Karpas-422 (cell line): ENCODE results near the gene UGT1A6. TPM values are rescaled to one million over a fixed set of nuclear protein-coding genes. Genes with fewer than 3 reads are reported as not detected.

Experiments
- DNase-seq: peaks from one replicate; pipeline ENCODE4 v3.0.0-alpha.2; 2015
- H2AFZ ChIP-seq: fragments of 200-600 bp; sonication (generic); 2 replicates; pipeline ENCODE4 v1.6.1; 2014; ENCODE audit warnings: antibody characterized with exemption, low read length, mixed read lengths
- H3K27ac ChIP-seq: fragments of 200-600 bp; sonication (generic); 2 replicates; pipeline ENCODE4 v1.5.1; 2014; ENCODE audit warnings: mild to moderate bottlenecking, low read length, moderate library complexity
- H3K27me3 ChIP-seq: fragments of 200-600 bp; sonication (generic); 2 replicates; pipeline ENCODE4 v1.6.1; 2014; ENCODE audit warnings: low read length, mixed read lengths
- H3K36me3 ChIP-seq: fragments of 200-600 bp; sonication (generic); 2 replicates; pipeline ENCODE4 v1.6.1; 2014; ENCODE audit warnings: low read length, mixed read lengths; ENCODE audit not compliant: insufficient read depth
- H3K4me1 ChIP-seq: fragments of 200-600 bp; sonication (generic); 2 replicates; pipeline ENCODE4 v1.6.1; 2014; ENCODE audit warnings: mild to moderate bottlenecking, low read length, mixed read lengths
- H3K4me2 ChIP-seq: fragments of 200-600 bp; sonication (generic); 2 replicates; pipeline ENCODE4 v1.6.1; 2014; ENCODE audit warnings: low read length, low read depth, mild to moderate bottlenecking; ENCODE audit not compliant: poor library complexity, severe bottlenecking
- H3K4me3 ChIP-seq: fragments of 200-600 bp; sonication (generic); 2 replicates; pipeline ENCODE4 v1.5.1; 2014; ENCODE audit warnings: mild to moderate bottlenecking, antibody characterized with exemption, low read length, mixed read lengths
- H3K79me2 ChIP-seq: fragments of 200-600 bp; sonication (generic); 2 replicates; pipeline ENCODE4 v1.6.1; 2014; ENCODE audit warnings: mild to moderate bottlenecking, low read length, mixed read lengths
- H3K9ac ChIP-seq: fragments of 200-600 bp; sonication (generic); 2 replicates; pipeline ENCODE4 v1.6.0; 2014; ENCODE audit warnings: low read length
- H3K9me2 ChIP-seq: fragments of 200-600 bp; sonication (generic), shearing (Covaris generic); replicated peaks from 2 replicates; pipeline ENCODE4 v1.6.0; 2014; ENCODE audit warnings: mild to moderate bottlenecking, low read length, moderate library complexity; ENCODE audit not compliant: insufficient read depth
- H3K9me3 ChIP-seq: fragments of 300-700, 200-600 bp; sonication (generic); 2 replicates; pipeline ENCODE4 v1.6.1; 2014; ENCODE audit warnings: low read length, mixed read lengths
- H4K20me1 ChIP-seq: fragments of 200-600 bp; sonication (generic); 2 replicates; pipeline ENCODE4 v1.6.1; 2014; ENCODE audit warnings: mild to moderate bottlenecking, antibody characterized with exemption, low read length, low read depth; ENCODE audit not compliant: insufficient read depth
- total RNA-seq: library from RNA; depleted of rRNA; stranded (reverse); fragments of >200 nt; shearing (Covaris generic); gene quantifications from 2 replicates; pipeline ENCODE4 v1.2.3, GENCODE V29; 2014; ENCODE audit warnings: low replicate concordance

Gene UGT1A6
- total RNA-seq, 1 experiment from 2014 or later = not detected

GRCh38 chr2:233772153-233772552 lies 79.5 kb downstream of the UGT1A6 start:
- H3K9me3 ChIP-seq = no peaks in the 10 kb centered on the region
- no peaks in the 10 kb centered on the region for H3K79me2 ChIP-seq
- H3K27me3 ChIP-seq = no peaks in the 10 kb centered on the region
- H3K4me1 ChIP-seq = no peaks in the 10 kb centered on the region
- no peaks in the 10 kb centered on the region for H4K20me1 ChIP-seq
- H3K9ac ChIP-seq = no peak overlapping the region
- no peaks in the 10 kb centered on the region for H3K36me3 ChIP-seq
- H3K4me2 ChIP-seq = no peak overlapping the region
- H3K9me2 ChIP-seq = no peaks in the 10 kb centered on the region
- H2AFZ ChIP-seq = no peak overlapping the region
- no peak overlapping the region for H3K27ac ChIP-seq
- no peak for DNase-seq
- H3K4me3 ChIP-seq = no peak overlapping the region

DNA sequence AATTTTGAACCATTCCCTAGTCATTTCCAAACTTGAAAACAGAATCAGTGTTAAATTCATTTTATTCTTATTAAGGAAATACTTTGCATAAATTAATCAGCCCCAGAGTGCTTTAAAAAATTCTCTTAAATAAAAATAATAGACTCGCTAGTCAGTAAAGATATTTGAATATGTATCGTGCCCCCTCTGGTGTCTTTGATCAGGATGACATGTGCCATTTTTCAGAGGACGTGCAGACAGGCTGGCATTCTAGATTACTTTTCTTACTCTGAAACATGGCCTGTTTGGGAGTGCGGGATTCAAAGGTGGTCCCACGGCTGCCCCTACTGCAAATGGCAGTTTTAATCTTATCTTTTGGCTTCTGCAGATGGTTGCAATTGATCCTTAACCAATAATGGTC lies 79.9 kb downstream of the UGT1A6 start:
- DNase-seq = no peak
- Histone ChIP-seq H3K4me1 (no peaks in the 10 kb centered on the region), H3K79me2 (no peaks in the 10 kb centered on the region), H2AFZ (no peak overlapping the region), H3K27ac (no peak overlapping the region), H3K4me2 (no peak overlapping the region), H3K27me3 (no peaks in the 10 kb centered on the region), H4K20me1 (no peaks in the 10 kb centered on the region), H3K36me3 (no peaks in the 10 kb centered on the region), H3K4me3 (no peak overlapping the region), H3K9me3 (no peaks in the 10 kb centered on the region), H3K9me2 (no peaks in the 10 kb centered on the region), H3K9ac (no peak overlapping the region)

GRCh38 chr2:233773854-233774253 lies 81.2 kb downstream of the UGT1A6 start:
- Histone ChIP-seq H3K27me3 (no peaks in the 10 kb centered on the region), H3K9ac (no peak overlapping the region), H2AFZ (no peak overlapping the region), H3K4me1 (no peaks in the 10 kb centered on the region), H3K4me2 (no peak overlapping the region), H3K36me3 (no peaks in the 10 kb centered on the region), H3K9me2 (no peaks in the 10 kb centered on the region), H3K4me3 (no peak overlapping the region), H3K9me3 (no peaks in the 10 kb centered on the region), H4K20me1 (no peaks in the 10 kb centered on the region), H3K27ac (no peak overlapping the region), H3K79me2 (no peaks in the 10 kb centered on the region)
- no peak for DNase-seq

- Histone ChIP-seq H3K9me3 (no peaks in the 10 kb centered on the region), H3K4me2 (no peak overlapping the region)
Observed at GRCh38 chr2:233775414-233775813, 82.7 kb downstream of the UGT1A6 start.

DNA sequence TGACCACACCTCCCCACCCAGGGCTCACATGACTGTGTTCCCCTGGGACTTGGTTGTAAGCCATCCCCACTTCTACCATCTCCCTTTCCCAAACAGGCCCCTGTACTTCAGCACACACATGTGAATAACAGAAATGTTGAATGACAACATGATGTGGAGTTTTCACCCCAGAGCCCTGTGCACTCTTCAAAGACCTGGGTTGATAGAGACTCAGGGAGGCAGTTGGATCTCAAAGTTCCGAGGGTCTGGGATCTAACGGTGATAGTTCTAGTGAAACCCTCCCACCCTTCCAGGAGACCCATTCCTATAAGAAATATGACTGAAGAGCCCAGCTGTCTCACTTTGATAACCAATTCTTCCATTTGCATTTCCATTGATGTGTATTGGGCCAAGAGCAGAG lies 85.3 kb downstream of the UGT1A6 start, which contains the start of gene MROH2A:
Gene MROH2A, plus strand, starts transcription at position 301 of the 400 bp plus-strand sequence. CDS start 1,029 bp downstream, outside the sequence.
- no peak within 1 kb of the TSS for H2AFZ ChIP-seq
- no peak within 1 kb of the TSS for H3K27ac ChIP-seq
- no peaks in the 10 kb centered on the region for H3K27me3 ChIP-seq
- DNase-seq = no peak
- no peaks in the 10 kb centered on the region for H3K79me2 ChIP-seq
- no peak within 1 kb of the TSS for H3K4me2 ChIP-seq
- peaks cover 11% of the 10 kb centered on the region for H3K4me1 ChIP-seq
- H3K9me3 ChIP-seq = no peaks in the 10 kb centered on the region
- H3K9ac ChIP-seq = no peak within 1 kb of the TSS
- no peak within 1 kb of the TSS for H3K4me3 ChIP-seq
- H3K9me2 ChIP-seq = no peaks in the 10 kb centered on the region
- H3K36me3 ChIP-seq = no peaks in the 10 kb centered on the region
- no peaks in the 10 kb centered on the region for H4K20me1 ChIP-seq

More at GRCh38 chr2:233775414-233775813, 82.7 kb downstream of the UGT1A6 start:
- DNase-seq = no peak
- H3K36me3 ChIP-seq = no peaks in the 10 kb centered on the region
- H2AFZ ChIP-seq = no peak overlapping the region
- no peaks in the 10 kb centered on the region for H3K4me1 ChIP-seq
- no peak overlapping the region for H3K9ac ChIP-seq
- no peaks in the 10 kb centered on the region for H4K20me1 ChIP-seq
- no peak overlapping the region for H3K27ac ChIP-seq
- H3K4me3 ChIP-seq = no peak overlapping the region
- no peaks in the 10 kb centered on the region for H3K9me2 ChIP-seq
- H3K27me3 ChIP-seq = no peaks in the 10 kb centered on the region
- no peaks in the 10 kb centered on the region for H3K79me2 ChIP-seq

DNA sequence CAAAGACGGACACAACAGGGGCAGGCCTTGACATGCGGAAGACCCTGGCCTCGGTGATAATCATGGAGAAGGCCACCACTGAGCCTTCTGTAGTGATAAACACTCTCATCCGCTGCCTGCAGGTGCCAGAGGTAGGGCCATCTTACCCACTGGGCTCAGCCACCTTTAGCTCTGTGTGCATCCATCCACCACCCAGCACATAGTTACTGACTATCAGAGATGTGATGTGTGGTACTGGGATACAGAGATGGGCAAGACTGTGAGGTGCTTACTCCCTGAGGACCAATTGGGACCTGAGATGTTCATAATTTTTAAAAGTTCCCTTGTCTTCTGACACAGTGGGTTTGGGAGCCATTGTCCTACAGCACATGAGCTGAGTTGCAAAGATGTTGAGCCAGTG lies 87.0 kb downstream of the UGT1A6 start:
- Histone ChIP-seq H3K4me1 (peaks cover 11% of the 10 kb centered on the region), H3K27me3 (no peaks in the 10 kb centered on the region), H3K36me3 (no peaks in the 10 kb centered on the region), H3K9ac (no peak overlapping the region), H3K9me2 (no peaks in the 10 kb centered on the region), H3K4me3 (no peak overlapping the region), H2AFZ (no peak overlapping the region), H3K79me2 (no peaks in the 10 kb centered on the region), H3K27ac (no peak overlapping the region), H3K9me3 (no peaks in the 10 kb centered on the region), H3K4me2 (no peak overlapping the region), H4K20me1 (no peaks in the 10 kb centered on the region)
- no peak for DNase-seq

- no peak overlapping the region for H3K27ac ChIP-seq
- H3K79me2 ChIP-seq = no peaks in the 10 kb centered on the region
- H3K36me3 ChIP-seq = no peaks in the 10 kb centered on the region
- H3K9me2 ChIP-seq = no peaks in the 10 kb centered on the region
- no peak overlapping the region for H2AFZ ChIP-seq
- no peak overlapping the region for H3K4me3 ChIP-seq
- no peaks in the 10 kb centered on the region for H3K9me3 ChIP-seq
- peaks cover 19% of the 10 kb centered on the region for H3K4me1 ChIP-seq
- H3K27me3 ChIP-seq = no peaks in the 10 kb centered on the region
- H4K20me1 ChIP-seq = no peaks in the 10 kb centered on the region
- no peak overlapping the region for H3K4me2 ChIP-seq
- no peak overlapping the region for H3K9ac ChIP-seq
- no peak for DNase-seq
Observed at GRCh38 chr2:233780771-233781170, 88.1 kb downstream of the UGT1A6 start.

- Histone ChIP-seq H3K9me3 (no peaks in the 10 kb centered on the region), H2AFZ (no peak overlapping the region), H3K36me3 (no peaks in the 10 kb centered on the region), H3K4me3 (no peak overlapping the region), H3K9me2 (no peaks in the 10 kb centered on the region), H4K20me1 (no peaks in the 10 kb centered on the region), H3K27me3 (no peaks in the 10 kb centered on the region; the same call in 1 of the 2 replicates), H3K79me2 (no peaks in the 10 kb centered on the region), H3K9ac (no peak overlapping the region), H3K27ac (no peak overlapping the region), H3K4me2 (no peak overlapping the region), H3K4me1 (peaks cover 11% of the 10 kb centered on the region)
- DNase-seq = no peak
Observed at GRCh38 chr2:233789554-233789953, 96.9 kb downstream of the UGT1A6 start.
